HepG2 (cell line): Measurements from ENCODE around the gene GSK3A. TPM values are rescaled to one million over a fixed set of nuclear protein-coding genes. Genes with fewer than 3 reads are reported as not detected.

Experiments
- BHLHE40 ChIP-seq: IDR thresholded peaks from 2 replicates; pipeline ENCODE4 v1.6.1; 2011; ENCODE audit warnings: low read length, improper control_type of control experiment
- ELF1 ChIP-seq: sonication (generic); formaldehyde crosslinking; IDR thresholded peaks from 2 replicates; pipeline ENCODE4 v1.4.0; 2020; ENCODE audit warnings: missing genetic modification reagents
- ISX ChIP-seq: sonication (generic); formaldehyde crosslinking; conservative IDR thresholded peaks from 2 replicates; pipeline ENCODE4 v1.5.0; 2020; ENCODE audit warnings: missing genetic modification reagents
- MBNL3 ChIP-seq: fragments of 250-450 bp; sonication (Bioruptor Pico); conservative IDR thresholded peaks from 2 replicates; pipeline ENCODE4 v1.8.0; 2022; ENCODE audit warnings: mild to moderate bottlenecking, inconsistent platforms
- MXD4 ChIP-seq: IDR thresholded peaks from 2 replicates; pipeline ENCODE4 v1.6.1; 2016; ENCODE audit warnings: mild to moderate bottlenecking, missing biosample characterization, missing genetic modification reagents
- MYC ChIP-seq: sonication (generic); formaldehyde crosslinking; IDR thresholded peaks from 2 replicates; pipeline ENCODE4 v1.9.0; 2021; ENCODE audit warnings: missing genetic modification reagents, borderline replicate concordance
- NCOA2 ChIP-seq: sonication (generic); formaldehyde crosslinking; IDR thresholded peaks from 2 replicates; pipeline ENCODE4 v1.8.0; 2022; ENCODE audit warnings: inconsistent platforms
- RARA ChIP-seq: IDR thresholded peaks from 2 replicates; pipeline ENCODE4 v1.6.1; 2016; ENCODE audit warnings: missing genetic modification reagents, missing compliant biosample characterization
- REXO4 ChIP-seq: sonication (generic); formaldehyde crosslinking; IDR thresholded peaks from 2 replicates; pipeline ENCODE4 v1.8.0; 2022; ENCODE audit warnings: missing genetic modification reagents, mild to moderate bottlenecking, borderline replicate concordance
- ZEB1 ChIP-seq: IDR thresholded peaks from 2 replicates; pipeline ENCODE4 v1.6.1; 2012; ENCODE audit warnings: mild to moderate bottlenecking, low read depth, inconsistent platforms; ENCODE audit not compliant: insufficient replicate concordance
- ZNF18 ChIP-seq: sonication (generic); formaldehyde crosslinking; IDR thresholded peaks from 2 replicates; pipeline ENCODE4 v1.8.0; 2022; ENCODE audit warnings: mild to moderate bottlenecking, missing genetic modification reagents; ENCODE audit not compliant: insufficient replicate concordance
- ZNF33B ChIP-seq: sonication (generic); formaldehyde crosslinking; IDR thresholded peaks from 2 replicates; pipeline ENCODE4 v1.5.1; 2020; ENCODE audit warnings: mild to moderate bottlenecking, missing genetic modification reagents
- ZNF770 ChIP-seq: sonication (generic); formaldehyde crosslinking; IDR thresholded peaks from 2 replicates; pipeline ENCODE4 v1.5.0; 2020; ENCODE audit warnings: mild to moderate bottlenecking, missing genetic modification reagents
- ZNF780A ChIP-seq: sonication (generic); formaldehyde crosslinking; IDR thresholded peaks from 2 replicates; pipeline ENCODE4 v1.8.0; 2022; ENCODE audit warnings: mild to moderate bottlenecking, missing genetic modification reagents, moderate library complexity
- ZSCAN31 ChIP-seq: sonication (generic); formaldehyde crosslinking; IDR thresholded peaks from 2 replicates; pipeline ENCODE4 v1.5.0; 2020; ENCODE audit warnings: low read depth, mild to moderate bottlenecking, missing genetic modification reagents
- polyA plus RNA-seq, 8 experiments: library from polyadenylated mRNA; depleted of rRNA in 3 of 8; stranded (reverse) in 7 of 8; unstranded in 1 of 8; fragments of >200 nt; fragmentation: Illumina TruSeq in 4 of 8; extraction: Trizol in 4 of 8; gene quantifications; 2 replicates each; pipeline versions ENCODE4 v1.2.1 to v1.2.3, GENCODE V29; 2011 to 2016; ENCODE audit warnings: low read depth in 4 of 8, missing spikeins in 1 of 8, mixed read lengths in 1 of 8; ENCODE audit not compliant: insufficient read depth in 1 of 8
- total RNA-seq, 5 experiments: library from RNA; depleted of rRNA; stranded (reverse); fragments of >200 nt; fragmentation: Illumina TruSeq; extraction: Trizol; gene quantifications; 2 replicates each; pipeline ENCODE4 v1.2.3, GENCODE V29; 2016; ENCODE audit warnings: low read depth in 1 of 5

The GSK3A gene
- total and polyA plus RNA-seq, 2 of the 13 experiments (the other 11 are each of a cell fraction or from before 2014, with no cell fraction given), result 16.9 to 52.5 TPM

- no peak for TF ChIP-seq MBNL3 (CRISPR knock-in tag)
- TF ChIP-seq NCOA2, result no peak
- no peak for TF ChIP-seq ZNF780A (CRISPR knock-in tag)
- TF ChIP-seq MYC (CRISPR knock-in tag), result no peak; the same call in 1 of the 2 replicates
- TF ChIP-seq ZEB1, result no peak
- TF ChIP-seq RARA (CRISPR knock-in tag), result no peak
- TF ChIP-seq ZSCAN31, result 0 out of 2 replicates have a peak, but pooled peaks have one; percentile 26
- TF ChIP-seq ISX (CRISPR knock-in tag), result no peak
- TF ChIP-seq ZNF33B, result 0 out of 2 replicates have a peak, but pooled peaks have one; percentile 6
- no peak for TF ChIP-seq ELF1 (CRISPR knock-in tag)
- no peak for TF ChIP-seq ZNF18 (CRISPR knock-in tag)
- TF ChIP-seq ZNF770, result peak; percentile 38; the same call in 1 of the 2 replicates
- no peak for TF ChIP-seq BHLHE40
- no peak for TF ChIP-seq MXD4 (CRISPR knock-in tag)
- TF ChIP-seq REXO4 (CRISPR knock-in tag), result no peak
Measured at GRCh38 chr19:42242069-42242511, 312 bp downstream of the GSK3A start (continued).
